IPS DF 19.7 (cell line): Measurements from ENCODE around the gene TAF1B.
A peak's percentile ranks its signal among the peaks of the same experiment; 100 is the strongest.

Experiments used
- DNase-seq: peaks from one replicate; pipeline ENCODE4 v3.0.0-alpha.2; 2013; ENCODE audit warnings: low read depth, low spot score

TAF1B gene

DNA sequence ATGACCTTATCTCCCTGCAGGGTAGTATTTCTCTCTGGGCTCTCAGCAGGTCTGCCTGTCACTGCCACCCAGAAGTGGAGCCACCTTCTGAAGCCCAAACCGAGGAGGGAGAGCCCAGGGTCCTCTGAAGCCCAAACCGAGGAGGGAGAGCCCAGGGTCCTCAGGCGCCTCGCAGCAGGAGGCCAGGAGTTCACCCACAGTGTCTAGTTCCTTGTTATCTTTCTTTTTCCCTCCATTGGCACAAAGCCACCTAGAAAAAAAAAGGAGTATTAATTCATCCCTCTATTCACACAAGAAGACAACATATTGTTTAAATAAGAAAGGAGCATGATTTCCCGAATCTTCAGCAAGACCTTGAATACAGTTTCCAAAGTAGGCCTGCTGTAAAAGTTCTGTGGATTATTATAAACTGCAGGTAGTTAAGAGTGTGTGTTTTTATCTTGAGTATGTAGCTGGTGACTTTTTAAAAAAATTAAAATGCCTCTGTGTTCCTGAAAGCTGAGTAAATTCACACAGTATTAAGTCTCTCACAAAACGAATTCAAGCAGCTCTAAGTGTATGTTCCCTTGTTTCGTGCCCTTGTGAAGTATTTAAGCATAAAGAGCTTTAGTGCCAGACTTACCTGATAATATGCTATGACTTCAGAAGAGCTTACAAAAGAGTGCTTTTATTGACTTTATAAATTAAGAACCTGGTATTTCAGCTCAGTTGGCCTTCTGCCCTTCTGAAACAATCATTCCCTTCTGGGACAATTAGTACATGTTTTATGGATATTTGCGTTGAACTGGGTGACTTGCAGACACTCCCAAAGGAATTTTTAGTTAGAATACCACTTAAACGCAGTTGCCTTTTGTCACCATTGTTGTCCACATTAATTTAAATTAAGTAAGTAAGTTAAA lies 96.6 kb downstream of the TAF1B start:
- DNase-seq: no peak

DNA sequence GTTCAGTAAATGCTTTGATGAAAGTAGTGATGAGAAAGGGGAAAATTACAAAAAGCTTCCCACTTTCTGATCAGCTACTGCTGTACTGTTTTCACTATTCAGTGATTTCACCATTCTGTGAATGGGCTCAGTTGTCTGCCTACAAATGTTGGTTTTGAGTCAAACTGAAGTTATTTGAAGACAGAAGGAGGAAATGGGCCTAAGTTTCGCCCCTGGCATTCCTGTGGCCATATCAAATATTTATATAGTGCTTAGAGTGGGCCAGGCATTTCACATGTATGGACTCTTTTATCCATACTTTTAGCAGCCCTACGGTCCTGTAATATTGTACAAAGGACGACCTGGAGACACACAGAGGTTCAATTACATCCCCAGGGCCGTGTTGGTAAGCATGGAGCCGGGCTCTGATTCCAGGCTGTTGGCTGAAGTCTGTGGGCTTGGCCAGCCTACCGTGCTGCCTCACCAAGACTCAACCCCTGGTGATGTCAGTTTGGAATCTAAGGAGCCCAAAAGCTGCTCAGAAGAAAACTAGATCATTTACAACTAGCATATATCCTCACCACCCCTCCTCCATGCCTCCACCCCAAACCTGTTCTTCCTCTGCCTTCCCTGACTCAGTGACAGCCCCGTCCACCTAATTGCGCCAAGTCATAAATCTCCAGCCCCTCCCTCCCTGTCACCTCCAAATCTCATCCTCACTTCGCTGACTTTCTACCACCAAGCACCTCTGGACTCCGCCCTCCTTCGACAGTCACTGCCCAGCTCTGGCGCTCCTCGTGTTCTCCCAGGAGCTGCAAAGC lies 98.1 kb downstream of the TAF1B start:
- no peak for DNase-seq

DNA sequence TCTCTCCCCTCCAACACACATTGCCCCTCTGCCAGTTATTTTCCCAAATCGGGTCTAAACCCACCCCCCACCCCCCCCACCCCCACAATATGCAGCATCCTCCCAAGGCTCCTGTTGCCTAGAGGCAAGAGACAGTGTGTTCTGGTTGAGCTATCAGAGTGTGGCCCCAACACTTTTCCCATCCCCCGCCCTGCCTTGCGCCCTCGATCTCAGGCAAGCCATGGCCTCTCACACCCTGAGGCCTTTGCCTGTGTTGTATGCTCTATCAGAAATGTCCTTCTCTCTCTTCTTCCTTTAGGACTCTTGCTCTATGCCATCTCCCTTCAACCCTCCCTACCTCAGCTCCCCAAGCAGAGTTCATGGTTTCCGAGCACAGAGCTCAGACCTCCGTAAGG lies 98.7 kb downstream of the TAF1B start:
- no peak for DNase-seq

DNA sequence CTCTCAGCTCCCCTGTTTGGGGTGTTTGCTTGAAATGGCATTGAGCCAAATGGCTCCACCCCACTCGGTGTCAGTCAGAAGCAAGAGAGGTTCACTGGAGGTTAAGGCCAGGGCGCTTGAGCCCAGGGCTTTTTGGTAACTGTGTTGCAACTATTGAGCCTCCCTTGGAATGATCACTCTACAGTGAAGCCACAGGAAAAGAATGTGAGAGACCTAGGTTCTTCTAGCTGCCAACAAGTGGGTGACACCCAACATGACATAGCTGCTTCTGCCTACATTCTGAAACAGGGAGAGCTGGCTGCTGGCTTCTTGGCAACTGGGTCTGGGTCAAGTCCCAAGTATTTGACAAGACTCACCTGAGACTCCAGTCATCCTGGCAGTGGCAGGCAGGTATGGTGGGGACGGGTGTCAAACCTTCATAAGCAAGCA lies 101.1 kb downstream of the TAF1B start:
- no peak for DNase-seq

DNA sequence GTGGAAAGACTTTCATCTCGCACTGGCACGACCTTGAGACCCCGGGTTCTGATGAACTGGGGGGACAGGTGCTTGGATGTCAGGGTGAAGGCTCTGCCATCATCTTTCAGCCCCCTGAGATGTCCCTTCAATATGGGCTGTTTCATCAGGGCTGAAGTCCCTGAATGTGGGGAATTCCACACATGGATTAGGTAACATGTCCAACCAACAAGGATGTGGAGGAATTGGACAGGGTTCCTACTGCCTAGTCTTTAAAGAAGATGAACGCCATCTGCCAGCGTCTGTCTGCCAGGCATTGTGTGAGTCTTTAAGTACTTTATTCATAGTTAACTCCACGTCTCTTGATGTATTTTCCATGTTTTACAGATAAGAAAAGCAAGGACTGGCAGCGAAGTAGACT lies 102.3 kb downstream of the TAF1B start:
- no peak for DNase-seq

DNA sequence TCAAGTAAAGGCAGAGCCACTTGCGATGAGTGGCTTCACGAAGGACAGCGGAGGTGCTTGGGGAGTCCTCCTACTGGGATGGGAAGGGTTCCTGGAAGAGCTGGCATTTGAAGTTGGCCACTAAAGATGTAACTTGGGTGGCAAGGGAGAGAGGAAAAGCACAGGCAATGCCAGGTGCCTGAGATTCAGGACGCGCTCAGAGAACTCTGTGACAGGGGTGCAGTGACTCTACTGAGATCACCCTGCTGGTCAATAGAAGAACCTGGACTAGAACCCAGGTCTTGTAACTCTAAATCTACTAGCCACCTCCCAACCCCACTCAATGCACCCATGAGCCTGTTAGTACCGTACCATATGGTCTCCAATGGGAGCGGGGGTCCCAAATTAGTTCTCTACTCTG lies 102.8 kb downstream of the TAF1B start:
- no peak for DNase-seq

DNA sequence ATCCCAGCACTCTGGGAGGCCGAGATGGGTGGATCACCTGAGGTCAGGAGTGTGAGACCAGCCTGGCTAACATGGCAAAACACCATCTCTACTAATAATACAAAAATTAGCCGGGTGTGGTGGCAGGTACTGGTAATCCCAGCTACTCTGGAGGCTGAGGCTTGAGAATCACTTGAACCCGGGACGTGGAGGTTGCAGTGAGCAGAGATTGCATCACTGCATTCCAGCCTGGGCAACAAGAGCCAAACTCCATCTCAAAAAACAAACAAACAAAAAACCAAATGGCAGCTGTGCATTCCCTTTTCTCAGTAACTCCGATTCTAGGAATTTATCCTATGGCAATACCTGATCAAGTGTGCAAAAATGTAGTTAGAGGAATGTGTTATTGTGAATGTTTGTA lies 103.5 kb downstream of the TAF1B start:
- DNase-seq: no peak

DNA sequence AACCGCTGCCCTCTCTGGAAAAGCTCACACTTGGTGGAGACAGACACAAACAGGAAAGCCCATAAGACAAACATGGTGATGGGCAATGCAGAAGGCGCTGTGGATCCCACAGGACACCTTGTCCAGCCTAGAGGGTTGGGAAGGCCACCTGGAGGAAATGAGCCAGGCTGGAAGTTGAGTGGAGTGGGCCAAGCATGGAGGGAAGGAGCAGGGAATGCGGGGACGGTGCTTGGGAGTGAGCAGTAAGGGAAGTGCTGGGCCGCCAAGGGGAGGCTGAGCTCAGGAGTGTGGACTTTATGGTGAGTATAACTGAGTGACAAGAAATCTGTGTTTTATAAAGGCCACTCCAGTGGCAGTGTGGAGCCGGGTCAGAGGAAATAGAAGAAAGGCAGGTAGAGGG lies 105.4 kb downstream of the TAF1B start:
- no peak for DNase-seq

DNA sequence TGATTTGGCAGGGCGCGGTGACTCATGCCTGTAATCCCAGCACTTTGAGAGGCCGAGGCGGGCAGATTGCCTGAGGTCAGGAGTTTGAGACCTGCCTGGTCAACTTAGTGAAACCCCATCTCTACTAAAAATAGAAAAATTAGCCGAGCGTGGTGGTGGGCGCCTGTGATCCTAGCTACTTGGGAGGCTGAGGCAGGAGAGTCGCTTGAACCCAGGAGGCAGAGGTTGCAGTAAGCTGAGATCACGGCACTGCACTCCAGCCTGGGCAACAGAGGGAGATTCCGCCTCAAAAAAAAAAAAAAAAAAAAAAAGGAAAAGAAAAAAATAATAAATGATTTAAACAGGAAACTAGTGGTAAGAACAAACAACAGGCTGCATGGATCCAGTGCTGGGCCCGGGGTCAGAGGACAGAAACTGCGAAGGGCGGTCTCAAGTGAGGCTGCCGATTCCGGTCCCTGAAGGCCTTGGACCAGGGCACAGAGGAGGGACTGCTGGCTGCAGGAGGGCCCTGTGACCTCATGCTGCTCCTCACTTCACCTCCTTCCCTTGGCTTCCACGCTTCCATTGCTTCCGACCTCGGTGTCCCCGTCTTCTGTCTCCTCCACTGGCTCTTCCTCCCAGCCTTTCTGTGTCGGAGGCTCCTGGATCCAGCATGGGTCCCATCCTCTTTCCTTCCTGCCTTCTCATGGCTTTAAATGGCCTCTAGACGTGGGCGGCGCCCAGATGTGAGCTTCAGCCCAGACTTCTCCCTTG lies 106.1 kb downstream of the TAF1B start:
- DNase-seq: no peak

DNA sequence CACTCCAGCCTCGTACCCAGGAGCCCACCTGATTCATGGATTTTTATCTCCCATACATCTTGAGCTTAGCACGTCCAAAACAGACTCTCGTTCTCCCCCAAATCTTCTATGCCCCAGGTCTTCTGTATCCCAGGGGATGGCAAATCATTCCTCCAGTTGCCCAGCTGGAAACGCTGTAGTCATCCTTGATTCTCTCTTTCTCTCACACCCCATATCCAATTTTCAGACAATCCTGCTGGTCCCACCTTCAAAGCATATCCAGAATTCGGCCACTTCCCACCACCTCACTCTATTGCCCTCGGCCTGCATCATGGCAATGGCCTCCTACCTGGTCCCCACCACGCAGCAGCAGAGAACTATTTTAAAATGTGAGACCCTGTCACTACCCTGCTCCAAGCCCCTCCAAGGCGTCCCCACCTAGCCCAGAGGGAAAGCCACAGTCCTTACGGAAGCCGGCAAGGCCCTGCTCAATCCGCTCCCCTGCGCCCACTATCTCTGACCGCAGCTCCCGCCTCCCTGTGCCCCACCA lies 106.8 kb downstream of the TAF1B start:
- no peak for DNase-seq

DNA sequence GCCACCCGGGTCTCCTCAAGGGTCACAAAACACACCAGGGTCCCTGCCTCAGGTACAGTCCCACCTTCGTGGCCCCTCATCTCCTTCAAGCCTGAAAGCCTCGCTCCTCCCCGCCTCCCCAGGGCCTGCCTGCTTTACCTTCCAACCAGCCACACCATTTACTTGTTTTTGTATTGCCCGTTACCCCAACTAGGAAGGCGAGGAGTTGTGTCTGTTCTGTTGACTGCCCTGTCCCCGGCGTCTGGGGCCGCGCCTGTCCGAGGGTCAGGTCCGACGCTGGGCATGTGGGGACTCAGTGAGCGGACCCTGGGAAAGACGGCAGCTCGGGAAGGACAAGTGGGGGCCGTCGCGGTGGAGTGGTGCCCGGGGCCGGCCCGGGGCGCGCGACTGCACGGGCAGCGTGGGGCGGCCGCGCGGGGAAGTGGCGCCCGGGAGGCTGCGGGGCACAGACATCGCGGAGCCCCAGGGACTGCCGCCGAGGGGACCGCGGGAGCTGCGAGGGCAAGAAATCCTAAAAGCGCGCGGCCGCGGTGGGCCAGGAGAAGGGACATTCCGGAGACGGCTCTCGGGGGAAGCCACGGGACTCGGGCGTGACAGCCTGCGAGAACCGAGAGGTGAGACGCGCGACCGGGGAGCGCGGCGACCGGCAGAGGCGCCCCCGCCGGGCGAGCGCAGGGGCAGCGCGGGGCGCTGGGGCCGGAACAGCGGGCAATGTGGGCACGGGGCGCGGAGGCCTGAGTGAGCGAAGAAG lies 107.4 kb downstream of the TAF1B start:
- no peak for DNase-seq

DNA sequence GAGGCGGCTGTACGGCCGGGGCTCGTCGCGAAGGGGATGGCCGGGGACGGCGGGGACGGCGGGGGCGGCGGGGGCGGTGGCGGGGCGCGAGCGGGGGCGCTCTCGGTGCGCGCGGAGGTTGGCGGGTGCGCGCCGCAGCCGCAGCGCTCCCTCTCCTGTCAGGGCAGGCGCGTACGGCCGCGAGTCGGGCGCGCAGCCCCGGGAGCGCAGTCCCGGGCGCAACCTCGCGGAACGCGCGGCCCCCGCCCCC lies 107.9 kb downstream of the TAF1B start:
- DNase-seq: no peak

DNA sequence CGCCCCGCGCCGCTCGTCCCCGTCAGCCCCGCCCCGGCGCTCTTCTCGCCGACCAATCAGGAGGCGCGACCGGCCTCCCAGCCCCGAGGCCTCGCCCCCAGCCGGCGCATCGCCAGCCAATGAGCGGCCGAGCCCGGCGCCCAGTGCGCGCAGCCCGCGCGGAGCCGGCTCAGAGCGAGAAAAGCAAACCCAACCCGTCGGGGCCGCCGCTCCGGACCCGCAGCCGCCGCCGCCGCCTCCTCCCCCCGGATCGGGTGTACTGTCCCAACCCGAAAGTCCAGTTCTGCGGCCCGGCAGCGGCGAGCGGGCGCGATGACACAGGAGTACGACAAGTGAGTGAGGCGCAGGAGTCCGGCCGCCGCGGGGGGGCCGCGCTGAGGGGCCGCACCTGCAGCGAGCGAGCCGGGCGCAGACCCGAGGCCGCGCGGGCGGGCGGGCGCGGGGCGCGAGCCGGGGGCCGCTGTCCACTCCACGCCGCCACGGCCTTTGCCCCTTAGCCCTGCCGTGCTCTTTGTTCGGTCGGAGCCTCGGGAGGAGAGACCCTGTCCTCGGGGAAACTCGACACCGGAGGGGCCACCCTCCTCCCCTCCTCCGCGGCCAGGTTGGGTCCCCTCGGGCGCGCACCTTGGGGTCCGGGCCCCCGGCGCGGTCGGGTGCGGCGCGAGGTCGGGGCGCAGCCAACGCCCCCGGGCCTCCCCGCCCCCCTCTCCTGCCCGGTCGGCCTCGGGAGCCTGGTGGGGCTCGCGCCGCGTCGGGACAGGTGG lies 108.4 kb downstream of the TAF1B start, which contains the start of gene GRHL1:
GRHL1 (plus strand) TSS at position 172 of the 764 bp plus-strand sequence; CDS start at position 313, 141 bp downstream.
- peak; percentile 20 for DNase-seq

DNA sequence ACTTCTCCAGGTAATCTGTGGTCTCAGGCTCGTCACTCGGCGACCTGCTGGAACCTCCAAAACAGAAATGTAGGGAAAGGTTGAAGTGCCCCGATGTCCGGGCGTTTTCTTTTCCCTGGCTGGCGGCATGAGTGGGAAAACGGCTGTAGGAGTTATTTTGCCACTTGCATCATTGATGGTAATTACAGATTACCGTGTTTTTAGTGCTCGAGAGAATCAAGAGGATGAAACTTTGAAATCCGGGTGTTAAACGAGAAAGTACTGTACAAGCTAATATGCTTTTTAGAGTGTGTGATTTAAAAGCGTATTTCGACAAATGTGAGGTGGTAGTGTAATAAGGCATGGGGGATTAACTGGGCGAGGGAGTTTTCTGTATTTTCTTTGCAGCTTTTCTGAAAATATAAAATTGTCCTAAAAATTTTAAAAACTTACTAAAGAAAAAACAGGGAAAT lies 109.0 kb downstream of the TAF1B start:
- DNase-seq: no peak

DNA sequence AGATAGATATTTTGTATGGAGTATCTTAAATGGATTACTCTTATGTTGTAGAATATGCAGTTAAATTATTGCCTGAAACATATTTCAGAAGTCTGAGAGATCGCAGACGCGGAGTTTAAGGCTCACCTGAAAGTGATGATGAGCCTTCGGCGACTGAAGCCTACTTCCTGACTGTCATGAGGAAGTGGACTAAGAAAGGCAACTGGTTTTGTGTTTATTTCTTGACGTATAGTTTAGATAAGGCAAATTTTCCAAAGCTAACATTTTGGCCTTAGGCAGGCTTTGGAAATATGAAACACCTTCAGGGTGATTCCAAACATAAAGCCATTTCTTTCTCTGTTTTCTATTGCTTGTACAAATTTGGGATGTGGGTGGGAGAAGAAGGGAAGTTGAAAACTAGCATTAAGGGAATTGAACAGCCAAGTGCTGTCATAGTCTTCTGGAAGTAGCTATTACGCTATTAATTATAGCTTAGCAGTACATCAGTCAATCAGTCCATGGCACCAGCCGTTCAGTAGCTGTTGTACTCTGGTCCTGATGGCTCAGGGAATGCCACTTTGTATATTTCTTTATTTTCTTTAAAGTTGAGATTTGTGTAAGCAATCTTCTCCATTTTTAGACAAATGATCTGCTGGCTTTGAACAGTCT lies 109.7 kb downstream of the TAF1B start:
- DNase-seq: no peak

DNA sequence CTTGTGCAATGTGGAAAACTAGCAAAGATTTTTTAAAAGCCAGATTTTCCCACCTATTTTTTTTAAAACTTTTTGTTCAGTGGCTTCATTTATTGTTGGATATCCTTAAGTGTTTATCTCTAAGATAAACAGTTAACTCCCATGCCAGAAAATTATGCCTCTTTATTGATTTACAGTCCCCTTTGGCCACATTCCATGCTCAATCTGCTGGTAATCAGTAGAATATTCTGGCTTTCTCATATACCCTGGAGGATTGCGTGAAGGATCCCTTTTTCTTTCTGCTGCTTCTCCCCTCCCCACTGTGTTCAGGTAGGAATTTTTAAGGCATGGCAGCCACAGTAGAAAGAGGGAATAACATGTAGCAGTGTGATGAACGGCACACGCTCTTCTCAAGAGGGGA lies 110.9 kb downstream of the TAF1B start:
- no peak for DNase-seq

DNA sequence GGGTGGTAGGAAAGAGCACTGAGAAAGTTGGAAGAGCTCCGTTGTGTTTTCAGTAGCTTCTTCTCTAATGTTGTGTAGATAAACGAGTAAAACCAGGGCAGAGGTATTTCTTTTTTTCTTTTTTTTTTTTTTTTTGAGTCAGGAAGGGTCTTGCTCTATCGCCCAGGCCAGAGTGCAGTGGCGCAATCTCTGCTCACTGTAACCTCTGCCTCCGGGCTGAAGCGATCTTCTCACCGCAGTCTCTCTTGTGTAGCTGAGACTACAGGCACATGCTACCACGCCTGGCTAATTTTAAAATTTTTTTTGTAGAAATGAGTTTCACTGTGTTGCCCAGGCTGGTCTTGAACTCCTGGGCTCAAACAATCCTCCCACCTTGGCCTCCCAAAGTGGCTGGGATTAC lies 114.8 kb downstream of the TAF1B start:
- no peak for DNase-seq

DNA sequence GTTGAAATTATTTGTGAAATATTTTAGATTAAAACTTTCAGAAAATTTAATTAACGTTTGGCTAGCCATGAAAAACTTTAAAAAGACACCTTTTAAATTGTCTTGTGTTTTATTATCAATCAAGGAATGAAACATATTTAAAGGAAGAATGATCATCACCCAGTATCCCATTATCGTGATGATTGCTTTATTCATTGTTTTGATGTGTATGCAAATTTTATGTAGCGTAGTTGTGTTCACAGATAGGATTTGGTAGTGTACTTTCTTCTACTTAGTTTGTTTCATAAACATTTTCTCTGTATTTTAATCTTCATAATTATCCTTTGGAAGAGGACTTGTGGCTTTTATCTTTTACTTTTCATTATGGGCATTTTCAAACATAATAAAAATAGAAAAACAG lies 116.0 kb downstream of the TAF1B start:
- no peak for DNase-seq

DNA sequence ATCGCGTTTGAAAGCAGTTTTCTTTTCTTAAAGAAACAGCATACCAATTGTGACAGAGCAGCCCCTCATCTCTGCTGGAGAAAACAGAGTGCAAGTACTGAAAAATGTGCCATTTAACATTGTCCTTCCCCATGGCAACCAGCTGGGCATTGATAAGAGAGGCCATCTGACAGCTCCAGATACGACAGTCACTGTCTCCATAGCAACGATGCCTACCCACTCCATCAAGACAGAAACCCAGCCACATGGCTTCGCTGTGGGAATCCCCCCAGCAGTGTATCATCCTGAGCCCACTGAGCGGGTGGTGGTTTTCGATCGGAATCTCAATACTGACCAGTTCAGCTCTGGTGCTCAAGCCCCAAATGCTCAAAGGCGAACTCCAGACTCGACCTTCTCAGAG lies 117.7 kb downstream of the TAF1B start:
- DNase-seq: no peak
